ENCODE results near the gene RAB33A.

DNA sequence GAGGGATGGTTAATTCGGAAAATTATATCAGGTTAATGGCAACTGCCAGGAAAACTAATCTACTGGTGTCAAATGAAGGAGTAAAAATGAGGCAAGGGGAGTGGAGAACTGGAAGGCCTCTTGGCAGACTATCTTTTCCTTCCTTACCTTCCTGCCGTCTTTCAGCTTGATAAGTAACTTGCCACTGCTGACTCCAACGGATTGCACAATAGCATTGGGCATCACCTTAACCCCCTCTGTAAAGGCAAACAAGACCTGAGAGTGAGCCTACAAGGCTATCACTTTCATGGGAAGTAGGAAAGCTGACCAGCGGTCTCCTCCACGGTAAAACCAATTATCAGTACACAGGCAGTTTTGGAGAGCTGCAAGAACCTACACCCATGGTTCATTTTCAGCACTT, 35.3 kb upstream of the RAB33A start:
- TF ChIP-seq, protein P1, sequence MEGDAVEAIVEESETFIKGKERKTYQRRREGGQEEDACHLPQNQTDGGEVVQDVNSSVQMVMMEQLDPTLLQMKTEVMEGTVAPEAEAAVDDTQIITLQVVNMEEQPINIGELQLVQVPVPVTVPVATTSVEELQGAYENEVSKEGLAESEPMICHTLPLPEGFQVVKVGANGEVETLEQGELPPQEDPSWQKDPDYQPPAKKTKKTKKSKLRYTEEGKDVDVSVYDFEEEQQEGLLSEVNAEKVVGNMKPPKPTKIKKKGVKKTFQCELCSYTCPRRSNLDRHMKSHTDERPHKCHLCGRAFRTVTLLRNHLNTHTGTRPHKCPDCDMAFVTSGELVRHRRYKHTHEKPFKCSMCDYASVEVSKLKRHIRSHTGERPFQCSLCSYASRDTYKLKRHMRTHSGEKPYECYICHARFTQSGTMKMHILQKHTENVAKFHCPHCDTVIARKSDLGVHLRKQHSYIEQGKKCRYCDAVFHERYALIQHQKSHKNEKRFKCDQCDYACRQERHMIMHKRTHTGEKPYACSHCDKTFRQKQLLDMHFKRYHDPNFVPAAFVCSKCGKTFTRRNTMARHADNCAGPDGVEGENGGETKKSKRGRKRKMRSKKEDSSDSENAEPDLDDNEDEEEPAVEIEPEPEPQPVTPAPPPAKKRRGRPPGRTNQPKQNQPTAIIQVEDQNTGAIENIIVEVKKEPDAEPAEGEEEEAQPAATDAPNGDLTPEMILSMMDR (conservative IDR thresholded peaks at IDR 0.05; ENCODE audit: low read length) = no peak
- no peak for TF ChIP-seq EZH2phosphoT487 (IDR thresholded peaks at IDR 0.05; ENCODE audit: borderline replicate concordance, low read depth, low read length)

Data from OCI-LY7 (cell line).